ENCODE results near the gene COPS2. TPM values are rescaled to one million over a fixed set of nuclear protein-coding genes. Genes with fewer than 3 reads are reported as not detected.

Gene COPS2
- total RNA-seq, 1 experiment from 2014 or later: 88.3 TPM

GRCh38 chr15:49188933-49189332 lies 33.5 kb upstream of the COPS2 start:
- Histone ChIP-seq H4K91ac (ENCODE audit: insufficient read length, low read depth, low read length) (no peak overlapping the region), H4K20me1 (ENCODE audit: control insufficient read depth, insufficient read depth, insufficient read length) (no peaks in the 10 kb centered on the region), H2BK5ac (ENCODE audit: insufficient read length, low read length) (no peak overlapping the region), H2AFZ (ENCODE audit: low read length) (no peak overlapping the region), H3K9ac (ENCODE audit: extremely low read depth, insufficient read length, low read length) (no peak overlapping the region), H3K4ac (ENCODE audit: low read depth, low read length) (no peak overlapping the region), H3K14ac (ENCODE audit: insufficient read depth, low read length) (no peak overlapping the region), H3K18ac (ENCODE audit: insufficient read length, low read depth, low read length) (no peak overlapping the region), H4K5ac (ENCODE audit: insufficient read length, low read depth, low read length) (no peak overlapping the region), H3K79me2 (ENCODE audit: insufficient read depth, low read length) (no peaks in the 10 kb centered on the region), H3K23me2 (ENCODE audit: insufficient read length, low read depth, low read length, poor library complexity, severe bottlenecking) (no peaks in the 10 kb centered on the region), H3K23ac (ENCODE audit: insufficient read length, low read depth, low read length) (no peak overlapping the region), H3K4me1 (ENCODE audit: insufficient read depth, low read length) (no peaks in the 10 kb centered on the region; the same call in 1 of the 2 replicates), H3K27me3 (ENCODE audit: insufficient read depth, low read length) (no peaks in the 10 kb centered on the region), H3K56ac (ENCODE audit: insufficient read length, low read depth, low read length) (no peak overlapping the region), H4K8ac (replicated peaks; ENCODE audit: insufficient read length, low read depth, low read length) (no peak overlapping the region), H2BK20ac (ENCODE audit: low read depth, low read length, poor library complexity, severe bottlenecking) (no peak overlapping the region), H2BK12ac (ENCODE audit: insufficient read length, low read depth, low read length) (no peak overlapping the region), H2BK120ac (ENCODE audit: low read depth, low read length, poor library complexity, severe bottlenecking) (no peak overlapping the region), H2BK15ac (ENCODE audit: low read depth, low read length) (no peak overlapping the region), H3T11ph (ENCODE audit: low read length) (no peak overlapping the region), H3K27ac (ENCODE audit: insufficient read length, low read depth, low read length) (no peak overlapping the region), H3K79me1 (ENCODE audit: insufficient read depth, low read depth, low read length, poor library complexity, severe bottlenecking) (no peaks in the 10 kb centered on the region), H3K9me3 (ENCODE audit: control insufficient read depth, low read depth, low read length) (no peaks in the 10 kb centered on the region), H2AK5ac (ENCODE audit: insufficient read length, low read length) (no peak overlapping the region), H3K4me2 (ENCODE audit: insufficient read depth, insufficient read length, low read length) (no peak overlapping the region)
- Mint-ChIP-seq H3K4me1 (peaks cover 26 to 32% of the 10 kb centered on the region in 2 experiments), H3K27me3 (ENCODE audit: low read depth) (no peaks in the 10 kb centered on the region), H3K36me3 (ENCODE audit: insufficient read depth in 1 of 3, low read depth in 3 of 3) (peaks cover 0 to 2% (median 0%) of the 10 kb centered on the region in 3 experiments; a peak in 3 of 7 replicates), H3K27ac (no peak overlapping the region), H3K9me3 (no peaks in the 10 kb centered on the region; a peak in 1 of 5 replicates), H3K4me3 (no peak overlapping the region)
- DNase-seq: no peak
- TF ChIP-seq, protein P1, sequence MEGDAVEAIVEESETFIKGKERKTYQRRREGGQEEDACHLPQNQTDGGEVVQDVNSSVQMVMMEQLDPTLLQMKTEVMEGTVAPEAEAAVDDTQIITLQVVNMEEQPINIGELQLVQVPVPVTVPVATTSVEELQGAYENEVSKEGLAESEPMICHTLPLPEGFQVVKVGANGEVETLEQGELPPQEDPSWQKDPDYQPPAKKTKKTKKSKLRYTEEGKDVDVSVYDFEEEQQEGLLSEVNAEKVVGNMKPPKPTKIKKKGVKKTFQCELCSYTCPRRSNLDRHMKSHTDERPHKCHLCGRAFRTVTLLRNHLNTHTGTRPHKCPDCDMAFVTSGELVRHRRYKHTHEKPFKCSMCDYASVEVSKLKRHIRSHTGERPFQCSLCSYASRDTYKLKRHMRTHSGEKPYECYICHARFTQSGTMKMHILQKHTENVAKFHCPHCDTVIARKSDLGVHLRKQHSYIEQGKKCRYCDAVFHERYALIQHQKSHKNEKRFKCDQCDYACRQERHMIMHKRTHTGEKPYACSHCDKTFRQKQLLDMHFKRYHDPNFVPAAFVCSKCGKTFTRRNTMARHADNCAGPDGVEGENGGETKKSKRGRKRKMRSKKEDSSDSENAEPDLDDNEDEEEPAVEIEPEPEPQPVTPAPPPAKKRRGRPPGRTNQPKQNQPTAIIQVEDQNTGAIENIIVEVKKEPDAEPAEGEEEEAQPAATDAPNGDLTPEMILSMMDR (conservative IDR thresholded peaks at IDR 0.05): no peak
- WGBS (ENCODE audit: extremely low coverage, insufficient read length, low lambda C conversion rate): no CpG with 5 or more reads among the region's 2 CpGs

Measured in H9 (cell line).